ENCODE measurements around the gene NFE2L3.
"Not testable (repeated sequence)": the region's sequence is repeated elsewhere in the genome, so short reads cannot be mapped to it uniquely, and the experiment has no call there.

NFE2L3 gene

DNA sequence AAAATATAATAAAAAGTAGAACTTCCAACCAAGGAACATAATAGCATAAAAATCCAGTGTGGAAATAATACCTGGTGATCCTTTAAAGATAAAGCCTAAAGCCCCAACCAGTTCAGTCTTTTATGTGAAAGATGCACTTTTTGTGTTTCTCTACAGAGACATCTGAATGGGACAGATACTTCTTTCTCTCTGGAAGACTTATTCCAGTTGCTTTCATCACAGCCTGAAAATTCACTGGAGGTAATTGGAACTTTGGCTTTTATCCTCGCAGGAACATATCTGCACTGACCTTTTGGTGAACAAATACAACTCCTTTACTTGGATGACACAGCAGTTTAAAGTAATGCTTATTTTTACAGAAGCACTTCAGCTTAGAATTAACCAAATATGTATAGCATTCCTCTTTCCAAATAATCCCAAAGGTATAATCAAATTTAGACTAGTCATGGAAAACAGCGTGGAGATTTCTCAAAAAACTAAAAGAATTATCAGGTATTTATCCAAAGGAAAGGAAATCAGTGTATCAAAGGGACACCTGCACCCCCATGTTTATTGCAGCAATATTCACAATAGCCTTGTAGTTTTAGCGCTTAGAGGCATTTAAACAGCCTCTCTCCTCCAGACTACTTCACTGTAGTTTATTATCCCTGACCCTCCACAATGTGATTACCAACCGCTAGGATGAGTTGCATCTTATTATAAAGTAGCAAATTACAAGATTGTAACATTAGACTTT, 31.7 kb downstream of the NFE2L3 start:
- Histone ChIP-seq H3K36me3 (ENCODE audit: insufficient read depth, low read length) (peaks cover 13% of the 10 kb centered on the region), H3K9me3 (ENCODE audit: low read length) (no peaks in the 10 kb centered on the region), H3K27me3 (ENCODE audit: control insufficient read depth in 1 of 2, insufficient read depth in 2 of 2, low read length in 2 of 2) (no peaks in the 10 kb centered on the region), H3K27ac (ENCODE audit: low read depth, low read length) (no peak overlapping the region), H3K4me1 (ENCODE audit: insufficient read depth, low read length) (no peaks in the 10 kb centered on the region), H3K9ac (ENCODE audit: low read length) (no peak overlapping the region), H3K4me3 (ENCODE audit: low read depth in 1 of 2, low read length in 2 of 2) (no peak overlapping the region)

DNA sequence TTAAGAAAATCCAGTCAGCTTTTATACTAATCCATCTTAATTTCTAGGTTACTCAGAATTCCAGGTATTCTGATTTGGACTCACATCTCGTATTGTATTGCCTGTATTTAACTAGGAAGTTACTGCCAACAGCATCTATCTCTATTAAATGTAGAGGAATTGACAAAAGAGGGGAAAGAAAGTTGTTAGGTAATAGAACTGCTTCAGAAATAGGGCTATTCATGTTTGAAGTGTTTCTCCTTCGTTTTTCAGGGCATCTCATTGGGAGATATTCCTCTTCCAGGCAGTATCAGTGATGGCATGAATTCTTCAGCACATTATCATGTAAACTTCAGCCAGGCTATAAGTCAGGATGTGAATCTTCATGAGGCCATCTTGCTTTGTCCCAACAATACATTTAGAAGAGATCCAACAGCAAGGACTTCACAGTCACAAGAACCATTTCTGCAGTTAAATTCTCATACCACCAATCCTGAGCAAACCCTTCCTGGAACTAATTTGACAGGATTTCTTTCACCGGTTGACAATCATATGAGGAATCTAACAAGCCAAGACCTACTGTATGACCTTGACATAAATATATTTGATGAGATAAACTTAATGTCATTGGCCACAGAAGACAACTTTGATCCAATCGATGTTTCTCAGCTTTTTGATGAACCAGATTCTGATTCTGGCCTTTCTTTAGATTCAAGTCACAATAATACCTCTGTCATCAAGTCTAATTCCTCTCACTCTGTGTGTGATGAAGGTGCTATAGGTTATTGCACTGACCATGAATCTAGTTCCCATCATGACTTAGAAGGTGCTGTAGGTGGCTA, 32.5 kb downstream of the NFE2L3 start:
- H3K36me3 ChIP-seq (ENCODE audit: insufficient read depth, low read length), result peaks cover 21% of the 10 kb centered on the region
- H3K4me3 ChIP-seq (ENCODE audit: low read depth in 1 of 2, low read length in 2 of 2); H3K27me3 ChIP-seq (ENCODE audit: control insufficient read depth in 1 of 2, insufficient read depth in 2 of 2, low read length in 2 of 2); H3K27ac ChIP-seq (ENCODE audit: low read depth, low read length); H3K9me3 ChIP-seq (ENCODE audit: low read length); H3K9ac ChIP-seq (ENCODE audit: low read length); H3K4me1 ChIP-seq (ENCODE audit: insufficient read depth, low read length): not testable (repeated sequence)

DNA sequence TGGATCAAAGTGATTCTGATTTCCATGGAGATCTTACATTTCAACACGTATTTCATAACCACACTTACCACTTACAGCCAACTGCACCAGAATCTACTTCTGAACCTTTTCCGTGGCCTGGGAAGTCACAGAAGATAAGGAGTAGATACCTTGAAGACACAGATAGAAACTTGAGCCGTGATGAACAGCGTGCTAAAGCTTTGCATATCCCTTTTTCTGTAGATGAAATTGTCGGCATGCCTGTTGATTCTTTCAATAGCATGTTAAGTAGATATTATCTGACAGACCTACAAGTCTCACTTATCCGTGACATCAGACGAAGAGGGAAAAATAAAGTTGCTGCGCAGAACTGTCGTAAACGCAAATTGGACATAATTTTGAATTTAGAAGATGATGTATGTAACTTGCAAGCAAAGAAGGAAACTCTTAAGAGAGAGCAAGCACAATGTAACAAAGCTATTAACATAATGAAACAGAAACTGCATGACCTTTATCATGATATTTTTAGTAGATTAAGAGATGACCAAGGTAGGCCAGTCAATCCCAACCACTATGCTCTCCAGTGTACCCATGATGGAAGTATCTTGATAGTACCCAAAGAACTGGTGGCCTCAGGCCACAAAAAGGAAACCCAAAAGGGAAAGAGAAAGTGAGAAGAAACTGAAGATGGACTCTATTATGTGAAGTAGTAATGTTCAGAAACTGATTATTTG, 33.3 kb downstream of the NFE2L3 start:
- Histone ChIP-seq H3K36me3 (ENCODE audit: insufficient read depth, low read length) (peaks cover 28% of the 10 kb centered on the region), H3K9ac (ENCODE audit: low read length) (no peak overlapping the region), H3K4me1 (ENCODE audit: insufficient read depth, low read length) (no peaks in the 10 kb centered on the region), H3K27ac (ENCODE audit: low read depth, low read length) (no peak overlapping the region), H3K9me3 (ENCODE audit: low read length) (no peaks in the 10 kb centered on the region), H3K4me3 (ENCODE audit: low read depth in 1 of 2, low read length in 2 of 2) (no peak overlapping the region), H3K27me3 (ENCODE audit: control insufficient read depth in 1 of 2, insufficient read depth in 2 of 2, low read length in 2 of 2) (no peaks in the 10 kb centered on the region)

DNA sequence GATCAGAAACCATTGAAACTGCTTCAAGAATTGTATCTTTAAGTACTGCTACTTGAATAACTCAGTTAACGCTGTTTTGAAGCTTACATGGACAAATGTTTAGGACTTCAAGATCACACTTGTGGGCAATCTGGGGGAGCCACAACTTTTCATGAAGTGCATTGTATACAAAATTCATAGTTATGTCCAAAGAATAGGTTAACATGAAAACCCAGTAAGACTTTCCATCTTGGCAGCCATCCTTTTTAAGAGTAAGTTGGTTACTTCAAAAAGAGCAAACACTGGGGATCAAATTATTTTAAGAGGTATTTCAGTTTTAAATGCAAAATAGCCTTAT, 33.8 kb downstream of the NFE2L3 start:
- Histone ChIP-seq H3K9me3 (ENCODE audit: low read length) (no peaks in the 10 kb centered on the region), H3K27ac (ENCODE audit: low read depth, low read length) (no peak overlapping the region), H3K9ac (ENCODE audit: low read length) (no peak overlapping the region), H3K27me3 (ENCODE audit: control insufficient read depth in 1 of 2, insufficient read depth in 2 of 2, low read length in 2 of 2) (no peaks in the 10 kb centered on the region), H3K36me3 (ENCODE audit: insufficient read depth, low read length) (peaks cover 33% of the 10 kb centered on the region), H3K4me1 (ENCODE audit: insufficient read depth, low read length) (no peaks in the 10 kb centered on the region), H3K4me3 (ENCODE audit: low read depth in 1 of 2, low read length in 2 of 2) (no peak overlapping the region)

DNA sequence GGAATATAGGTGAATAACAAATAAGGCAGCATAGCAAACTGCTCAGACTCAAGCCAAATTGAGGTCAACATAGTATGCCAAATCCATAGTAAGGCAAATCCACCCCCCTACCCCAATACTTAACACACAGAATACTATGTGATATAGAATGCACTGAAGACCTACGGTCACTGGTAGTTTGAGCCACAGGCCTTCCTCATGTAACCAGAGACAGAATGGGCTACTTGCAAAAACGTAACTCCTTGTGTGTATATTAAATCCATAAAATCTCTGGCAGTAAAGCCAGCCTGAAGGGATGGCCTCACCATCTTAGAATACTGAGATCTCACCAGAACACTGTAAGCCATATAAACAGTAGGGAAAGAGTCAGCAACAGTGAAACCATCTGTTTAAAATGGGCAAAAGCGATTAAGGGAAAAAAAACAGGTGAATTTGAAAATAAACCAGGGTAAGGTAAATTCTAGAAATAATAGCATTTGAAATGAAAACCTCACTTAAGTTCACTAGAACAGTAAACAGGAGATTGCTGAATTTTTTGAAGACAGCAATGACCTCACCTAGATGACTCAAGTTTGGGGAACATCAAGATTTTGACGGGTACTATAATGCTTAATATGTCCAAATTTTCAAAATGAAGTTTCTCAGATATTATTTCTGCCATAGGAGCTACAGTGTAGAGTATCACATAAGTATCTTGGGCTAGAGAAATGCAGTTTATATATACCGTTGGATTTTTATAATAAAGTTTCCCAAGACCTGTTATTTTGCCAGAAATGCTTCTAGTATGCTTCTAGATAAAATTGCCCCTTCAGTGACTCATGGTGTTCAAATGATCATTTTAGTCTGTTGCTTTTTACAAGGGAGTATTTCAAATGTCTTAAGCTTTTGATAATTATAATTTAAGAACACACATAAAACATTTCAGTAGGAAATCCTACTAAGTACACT, 34.6 kb downstream of the NFE2L3 start:
- peaks cover 40% of the 10 kb centered on the region for H3K36me3 ChIP-seq (ENCODE audit: insufficient read depth, low read length)
- H3K27me3 ChIP-seq (ENCODE audit: control insufficient read depth in 1 of 2, insufficient read depth in 2 of 2, low read length in 2 of 2), result no peaks in the 10 kb centered on the region
- H3K27ac ChIP-seq (ENCODE audit: low read depth, low read length), result no peak overlapping the region
- H3K4me3 ChIP-seq (ENCODE audit: low read depth in 1 of 2, low read length in 2 of 2), result no peak overlapping the region
- no peak overlapping the region for H3K9ac ChIP-seq (ENCODE audit: low read length)
- H3K9me3 ChIP-seq (ENCODE audit: low read length), result no peaks in the 10 kb centered on the region
- no peaks in the 10 kb centered on the region for H3K4me1 ChIP-seq (ENCODE audit: insufficient read depth, low read length)

DNA sequence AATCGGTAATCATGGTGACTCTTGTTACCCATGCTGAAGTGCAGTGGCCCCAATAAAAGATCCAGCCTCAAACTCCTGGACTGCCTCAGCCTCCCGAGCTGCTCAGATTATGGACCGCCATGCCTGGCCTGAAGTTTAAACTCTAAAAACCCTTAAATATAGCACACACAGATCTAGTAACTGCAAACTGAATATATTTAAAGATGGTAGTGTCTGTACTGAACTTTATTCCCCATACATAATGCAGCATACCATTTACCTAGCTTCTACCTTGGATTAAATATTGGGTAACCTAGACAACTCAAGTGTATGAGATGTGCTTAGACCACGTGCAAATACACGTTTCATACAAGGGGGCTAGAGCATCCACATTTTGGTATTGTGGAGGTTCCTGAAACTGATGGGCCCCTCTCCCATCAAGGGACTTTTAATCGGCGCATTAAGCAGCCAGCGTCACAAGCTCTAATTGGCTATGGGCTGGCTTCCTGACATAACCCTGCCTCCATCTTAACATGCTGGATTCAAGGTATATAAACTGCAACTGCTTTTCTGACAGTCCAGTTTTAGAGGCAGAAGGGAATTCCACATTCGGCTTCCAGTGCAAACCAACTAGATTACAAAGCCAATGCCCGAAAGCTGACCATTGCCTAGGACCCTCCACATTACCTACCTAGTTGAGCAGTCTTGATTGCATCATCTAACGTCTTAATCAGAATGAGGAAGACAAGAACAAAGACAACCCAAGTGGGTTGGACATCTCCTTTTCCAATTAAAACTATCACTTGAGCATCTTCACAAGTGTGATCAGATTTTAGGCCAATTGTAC, 35.6 kb downstream of the NFE2L3 start:
- Histone ChIP-seq H3K27ac (ENCODE audit: low read depth, low read length) (no peak overlapping the region), H3K9ac (ENCODE audit: low read length) (no peak overlapping the region), H3K4me1 (ENCODE audit: insufficient read depth, low read length) (peaks cover 3% of the 10 kb centered on the region), H3K4me3 (ENCODE audit: low read depth in 1 of 2, low read length in 2 of 2) (no peak overlapping the region), H3K27me3 (ENCODE audit: control insufficient read depth in 1 of 2, insufficient read depth in 2 of 2, low read length in 2 of 2) (no peaks in the 10 kb centered on the region), H3K9me3 (ENCODE audit: low read length) (no peaks in the 10 kb centered on the region), H3K36me3 (ENCODE audit: insufficient read depth, low read length) (peaks cover 48% of the 10 kb centered on the region)

DNA sequence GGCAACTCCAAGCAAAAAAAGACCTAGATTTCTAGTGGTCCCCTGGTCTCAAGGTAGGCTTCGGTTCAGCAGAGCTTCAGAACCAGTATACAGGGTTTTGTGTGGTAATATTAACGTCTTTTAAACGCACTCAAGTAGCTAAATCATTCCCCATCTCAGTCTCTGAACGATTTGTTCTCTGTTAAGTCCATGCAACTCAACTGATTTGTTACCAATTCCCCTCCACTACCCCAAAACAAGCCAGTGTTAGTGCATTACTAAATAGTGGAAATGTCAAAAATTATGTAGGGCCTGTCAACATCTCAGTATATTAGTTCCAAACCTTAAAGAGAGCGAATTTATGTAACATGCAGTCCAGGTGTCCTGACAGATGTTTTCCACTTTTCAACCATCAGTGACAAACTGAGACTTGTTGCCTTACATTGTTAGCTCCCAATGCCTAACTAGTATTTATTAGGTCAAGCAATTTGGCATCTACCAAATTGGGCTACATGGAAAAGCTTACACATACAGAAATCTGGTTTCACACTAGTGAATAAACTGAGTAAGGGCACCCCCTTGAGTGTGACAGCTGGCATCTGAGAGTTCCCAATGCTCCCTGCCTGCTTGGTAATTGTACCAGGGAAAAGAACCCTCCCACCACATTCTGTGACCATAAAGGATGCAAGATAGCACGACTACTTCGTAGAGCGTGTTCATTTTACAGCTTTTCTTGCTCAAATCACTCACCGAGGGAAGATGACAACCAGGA, 36.4 kb downstream of the NFE2L3 start:
- H3K9me3 ChIP-seq (ENCODE audit: low read length), result no peaks in the 10 kb centered on the region
- H3K9ac ChIP-seq (ENCODE audit: low read length), result no peak overlapping the region
- H3K36me3 ChIP-seq (ENCODE audit: insufficient read depth, low read length), result peaks cover 56% of the 10 kb centered on the region
- H3K4me3 ChIP-seq (ENCODE audit: low read depth in 1 of 2, low read length in 2 of 2), result no peak overlapping the region
- no peaks in the 10 kb centered on the region for H3K27me3 ChIP-seq (ENCODE audit: control insufficient read depth in 1 of 2, insufficient read depth in 2 of 2, low read length in 2 of 2)
- peaks cover 11% of the 10 kb centered on the region for H3K4me1 ChIP-seq (ENCODE audit: insufficient read depth, low read length)
- no peak overlapping the region for H3K27ac ChIP-seq (ENCODE audit: low read depth, low read length)

DNA sequence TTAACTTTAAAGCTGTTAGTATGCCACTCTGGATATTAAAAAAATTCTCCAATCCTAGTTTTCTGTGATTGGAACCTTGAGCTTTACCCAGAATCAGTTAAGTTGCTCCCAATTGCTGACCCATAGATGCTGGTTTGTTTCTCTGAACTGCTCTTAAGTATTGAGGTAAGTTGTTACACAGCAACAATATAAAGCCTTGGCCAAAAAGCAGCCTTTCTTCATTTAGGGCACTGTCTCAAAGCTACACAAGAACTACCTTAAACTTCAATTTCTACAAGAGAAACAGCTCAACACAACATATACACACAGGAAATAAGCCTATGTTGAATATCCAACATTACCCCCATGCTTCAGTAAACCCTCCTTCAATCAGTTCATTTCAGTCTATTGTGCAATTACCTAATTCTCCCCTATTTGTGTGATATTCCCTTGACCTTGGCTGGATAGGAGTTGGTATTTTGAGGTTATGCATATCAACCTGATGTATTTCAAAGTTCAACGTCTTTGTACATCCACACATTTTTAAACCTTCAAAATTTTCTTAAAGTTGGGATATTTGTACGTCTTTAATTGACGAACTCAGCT, 37.1 kb downstream of the NFE2L3 start:
- Histone ChIP-seq H3K36me3 (ENCODE audit: insufficient read depth, low read length) (peaks cover 63% of the 10 kb centered on the region), H3K27ac (ENCODE audit: low read depth, low read length) (no peak overlapping the region), H3K4me3 (ENCODE audit: low read depth in 1 of 2, low read length in 2 of 2) (no peak overlapping the region), H3K9ac (ENCODE audit: low read length) (no peak overlapping the region), H3K4me1 (ENCODE audit: insufficient read depth, low read length) (peaks cover 18% of the 10 kb centered on the region), H3K27me3 (ENCODE audit: control insufficient read depth in 1 of 2, insufficient read depth in 2 of 2, low read length in 2 of 2) (no peaks in the 10 kb centered on the region), H3K9me3 (ENCODE audit: low read length) (no peaks in the 10 kb centered on the region)

DNA sequence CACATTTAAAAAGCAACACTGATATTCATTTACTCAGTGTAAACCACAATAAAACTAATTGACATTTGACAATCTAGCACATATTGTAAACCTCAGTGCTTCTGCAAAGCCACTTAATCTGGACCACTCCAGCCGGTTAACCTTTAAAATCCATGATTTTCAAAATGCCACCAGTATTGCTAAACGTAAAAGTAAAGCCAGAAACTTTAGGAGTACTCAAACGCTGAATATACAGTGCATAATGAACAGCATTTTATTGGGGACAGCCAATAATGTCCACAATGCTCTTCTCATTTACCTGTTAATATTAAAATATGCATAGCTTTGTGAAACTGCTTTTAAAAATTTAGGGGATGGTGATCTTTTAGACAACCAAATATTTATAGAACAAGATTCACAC, 37.7 kb downstream of the NFE2L3 start:
- no peak overlapping the region for H3K27ac ChIP-seq (ENCODE audit: low read depth, low read length)
- H3K9ac ChIP-seq (ENCODE audit: low read length), result no peak overlapping the region
- H3K4me1 ChIP-seq (ENCODE audit: insufficient read depth, low read length), result peaks cover 24% of the 10 kb centered on the region
- no peaks in the 10 kb centered on the region for H3K27me3 ChIP-seq (ENCODE audit: control insufficient read depth in 1 of 2, insufficient read depth in 2 of 2, low read length in 2 of 2)
- no peaks in the 10 kb centered on the region for H3K9me3 ChIP-seq (ENCODE audit: low read length)
- H3K4me3 ChIP-seq (ENCODE audit: low read depth in 1 of 2, low read length in 2 of 2), result no peak overlapping the region
- peaks cover 69% of the 10 kb centered on the region for H3K36me3 ChIP-seq (ENCODE audit: insufficient read depth, low read length)

All from muscle layer of colon (tissue), 2 donors.